ENCODE measurements around the gene HTRA1.

DNA sequence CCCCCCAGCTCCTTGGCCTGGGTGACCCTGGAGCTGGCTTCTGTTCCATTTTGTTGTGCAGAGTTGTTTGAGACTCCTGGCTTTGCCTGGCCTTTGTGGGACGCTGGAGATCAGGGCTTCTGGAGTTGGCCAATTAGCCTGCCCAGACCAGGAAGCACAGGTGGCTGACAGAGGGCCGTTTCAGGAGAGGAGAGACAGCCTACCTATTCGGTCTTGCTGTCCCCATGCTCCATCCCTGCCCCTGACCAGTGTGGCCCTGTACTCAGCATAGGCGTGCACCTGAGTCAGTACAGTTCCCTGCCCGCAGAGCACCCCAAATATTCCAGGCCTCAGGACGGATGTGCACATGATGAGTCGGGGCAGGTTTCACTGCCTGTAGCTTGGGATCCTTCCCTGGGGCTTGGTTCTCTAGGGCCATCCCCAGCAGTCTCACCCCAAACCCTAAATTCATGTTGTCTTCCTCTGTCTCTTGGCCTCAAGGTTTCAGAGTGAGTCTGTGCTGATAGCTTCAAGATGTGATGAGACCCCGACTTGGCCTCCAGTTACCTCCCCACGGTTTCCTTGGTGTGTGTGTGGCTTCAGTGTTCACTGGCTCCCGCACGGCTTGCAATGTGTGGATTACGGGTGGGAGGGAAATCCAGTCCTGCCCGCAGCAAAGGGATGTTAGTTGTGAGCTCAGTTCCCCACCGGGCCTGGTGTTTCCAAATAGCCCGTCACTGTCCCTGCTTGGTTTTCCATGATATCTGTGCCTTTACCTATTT, 44.7 kb downstream of the HTRA1 start:
- TF ChIP-seq YY1 (IDR thresholded peaks at IDR 0.05; ENCODE audit: insufficient read depth, insufficient read length) (no peak), ZNF274 (IDR thresholded peaks at IDR 0.05; ENCODE audit: low read depth, low read length) (no peak)

All from NT2/D1 (cell line).